Colonic mucosa (tissue), 4 donors: Measurements from ENCODE around the gene HRH2. TPM values are rescaled to one million over a fixed set of nuclear protein-coding genes. Genes with fewer than 3 reads are reported as not detected.

Source experiments
- DNase-seq: peaks from one replicate; pipeline ENCODE4 v3.0.0-alpha.2; 2020
- H3K27ac ChIP-seq: fragments of 200-600 bp; one replicate; pipeline ENCODE4 v1.8.0; 2021
- H3K27me3 ChIP-seq: fragments of 200-600 bp; one replicate; pipeline ENCODE4 v1.8.0; 2021
- H3K36me3 ChIP-seq: fragments of 200-600 bp; one replicate; pipeline ENCODE4 v1.8.0; 2021
- H3K4me1 ChIP-seq: fragments of 200-600 bp; one replicate; pipeline ENCODE4 v1.8.0; 2021; ENCODE audit warnings: mild to moderate bottlenecking
- H3K4me3 ChIP-seq: fragments of 200-600 bp; one replicate; pipeline ENCODE4 v1.8.0; 2021
- H3K9ac ChIP-seq, 2 donors: one replicate each; pipeline ENCODE4 v1.7.0; 2013; ENCODE audit warnings: control low read depth in 2 of 2, low read depth in 2 of 2, low read length in 2 of 2
- H3K9me3 ChIP-seq: fragments of 200-600 bp; one replicate; pipeline ENCODE4 v1.8.0; 2021
- CTCF ChIP-seq: fragments of 200-600 bp; IDR thresholded peaks from one replicate; pipeline ENCODE4 v1.8.0; 2022; ENCODE audit warnings: antibody characterized with exemption, mild to moderate bottlenecking
- intact Hi-C: fragments of 100-400 bp; cut with DNase I; formaldehyde crosslinking; loops from one replicate; pipeline ENCODE4 v1.14.1; 2022
- total RNA-seq, 2 donors: library from RNA; stranded (reverse); fragmentation: NEBNext Ultra II Directional in 1 of 2; extraction: Animal tissue kit (Norgen Biotek cat#: 25700) in 1 of 2; gene quantifications; one replicate each; pipeline ENCODE4 v1.2.1, GENCODE V29; 2021
- donor health status: healthy.
- donor health status: DM: no; HTN: no; CAD: no.
- donor health status: DM: no; HTN: no; CAD: no.

The HRH2 gene
- total RNA-seq, 2 donors from 2014 or later: 0.30 to 0.82 TPM

DNA sequence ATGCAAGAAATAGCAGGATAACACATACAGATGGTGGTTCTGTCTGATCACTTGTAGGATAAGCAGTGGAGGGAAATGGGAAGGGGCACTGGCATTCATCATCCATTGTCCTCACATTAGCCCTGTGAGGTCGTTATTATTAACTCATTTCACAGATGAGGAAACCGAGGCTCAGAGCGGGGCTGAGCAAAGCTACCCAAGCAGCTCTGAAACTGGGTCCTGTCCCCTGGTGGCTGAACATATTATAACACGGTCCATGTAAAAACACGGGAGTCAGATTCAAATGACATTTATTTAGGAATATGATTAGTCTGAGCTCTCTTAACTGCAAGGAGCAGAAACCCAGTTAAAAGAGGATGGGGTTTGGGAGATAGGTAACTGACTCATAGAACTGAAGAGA lies 43.1 kb downstream of the HRH2 start:
- Histone ChIP-seq H3K4me3 (no peak overlapping the region), H3K9me3 (no peaks in the 10 kb centered on the region), H3K36me3 (no peaks in the 10 kb centered on the region), H3K27ac (no peak overlapping the region), H3K9ac (no peak overlapping the region), H3K27me3 (no peaks in the 10 kb centered on the region), H3K4me1 (no peaks in the 10 kb centered on the region)
- DNase-seq: no peak
- no peak for TF ChIP-seq CTCF
- intact Hi-C loops: no loop called here

DNA sequence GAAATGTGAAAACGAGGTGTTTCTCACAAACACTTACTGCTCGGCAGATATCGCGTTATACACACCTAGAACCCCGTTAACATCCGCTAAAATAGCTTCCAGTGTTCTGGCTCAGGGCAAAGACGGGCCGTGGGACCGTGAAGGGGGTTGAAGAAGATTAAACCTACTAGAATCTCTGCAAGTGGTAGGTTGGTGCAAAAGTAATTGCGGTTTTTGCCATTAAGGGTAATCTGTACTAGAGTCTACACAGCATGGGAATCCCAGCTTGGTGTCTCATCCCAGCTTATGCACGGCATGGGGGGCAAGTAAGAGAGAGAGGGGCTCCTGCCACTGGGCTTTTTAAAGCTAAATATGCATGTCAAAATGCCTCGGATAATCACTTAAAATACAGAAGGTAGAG lies 43.9 kb downstream of the HRH2 start:
- TF ChIP-seq CTCF: no peak
- Histone ChIP-seq H3K27me3 (no peaks in the 10 kb centered on the region), H3K9me3 (no peaks in the 10 kb centered on the region), H3K27ac (no peak overlapping the region), H3K9ac (no peak overlapping the region), H3K4me3 (no peak overlapping the region), H3K4me1 (no peaks in the 10 kb centered on the region), H3K36me3 (no peaks in the 10 kb centered on the region)
- intact Hi-C loops: no loop called here
- DNase-seq: no peak

DNA sequence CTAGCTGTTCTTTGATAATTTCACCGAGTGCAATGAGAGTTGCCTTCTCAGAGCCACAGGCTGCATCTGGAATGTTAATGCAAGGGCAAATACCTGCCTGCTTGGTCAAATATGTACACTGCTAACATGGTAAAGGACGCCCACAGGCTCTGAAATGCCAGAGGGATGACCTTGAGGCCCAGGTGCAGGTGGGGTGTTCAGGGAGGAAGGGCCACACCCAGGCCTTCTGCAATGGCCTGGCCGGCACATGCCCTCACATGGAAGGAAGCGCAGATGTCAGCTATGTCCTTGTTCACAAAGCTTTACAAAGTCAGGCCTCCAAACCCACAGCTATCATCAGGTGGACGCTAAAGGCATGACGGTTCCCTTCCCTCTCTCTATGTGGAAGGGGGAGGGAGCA lies 48.6 kb downstream of the HRH2 start:
- H3K27ac ChIP-seq: no peak overlapping the region
- H3K9me3 ChIP-seq: no peaks in the 10 kb centered on the region
- no peaks in the 10 kb centered on the region for H3K27me3 ChIP-seq
- intact Hi-C loops: no loop called here
- H3K4me3 ChIP-seq: no peak overlapping the region
- H3K36me3 ChIP-seq: no peaks in the 10 kb centered on the region
- DNase-seq: no peak
- no peak for TF ChIP-seq CTCF
- no peak overlapping the region for H3K9ac ChIP-seq
- H3K4me1 ChIP-seq: no peaks in the 10 kb centered on the region

- Histone ChIP-seq H3K27ac (no peak overlapping the region), H3K36me3 (no peaks in the 10 kb centered on the region), H3K4me1 (no peaks in the 10 kb centered on the region), H3K4me3 (no peak overlapping the region), H3K9me3 (no peaks in the 10 kb centered on the region), H3K9ac (no peak overlapping the region), H3K27me3 (no peaks in the 10 kb centered on the region)
- TF ChIP-seq CTCF: no peak
- DNase-seq: no peak
- intact Hi-C loops: no loop called here
These were observed 50.0 kb downstream of the HRH2 start for GRCh38 chr5:175707751-175708375.

DNA sequence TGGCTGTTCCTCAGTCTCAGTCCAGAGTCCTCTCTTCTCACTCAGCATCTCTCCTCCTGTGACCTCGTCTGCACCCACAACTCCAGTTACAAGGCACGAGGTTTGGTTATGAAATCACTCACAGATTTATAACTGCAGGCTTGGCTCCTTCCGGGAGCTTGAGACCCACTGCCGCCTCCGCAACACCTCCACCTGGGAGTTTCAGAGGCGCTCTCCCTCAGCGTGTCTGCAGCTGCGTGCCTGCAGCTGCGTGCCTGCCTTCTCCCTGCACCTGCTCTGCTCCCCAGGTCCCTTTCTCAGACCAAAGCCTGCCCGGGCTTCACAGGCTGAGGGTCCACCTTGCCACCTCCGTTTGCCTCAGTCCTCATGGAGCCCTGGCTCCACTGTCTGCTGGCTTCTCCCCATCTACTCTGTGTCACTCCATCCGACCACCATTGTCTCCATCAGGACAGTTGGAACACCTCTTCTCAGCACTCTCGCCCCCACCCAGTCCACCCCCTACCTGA lies 51.5 kb downstream of the HRH2 start:
- no peak for DNase-seq
- Histone ChIP-seq H3K4me3 (no peak overlapping the region), H3K27me3 (no peaks in the 10 kb centered on the region), H3K9me3 (no peaks in the 10 kb centered on the region), H3K9ac (no peak overlapping the region), H3K4me1 (no peaks in the 10 kb centered on the region), H3K27ac (no peak overlapping the region), H3K36me3 (no peaks in the 10 kb centered on the region)
- intact Hi-C loops: no loop called here
- TF ChIP-seq CTCF: no peak
